H1 (cell line): ENCODE results near the gene ARFRP1. TPM values are rescaled to one million over a fixed set of nuclear protein-coding genes. Genes with fewer than 3 reads are reported as not detected.

Source experiments
- TAF7 ChIP-seq: optimal IDR thresholded peaks from 2 replicates; pipeline ENCODE3; 2011; ENCODE audit warnings: low read depth, mild to moderate bottlenecking, inconsistent platforms, low read length, moderate library complexity, borderline replicate concordance
- polyA plus RNA-seq, 7 experiments: library from polyadenylated mRNA; depleted of rRNA in 3 of 7; stranded (reverse) in 5 of 7; unstranded in 2 of 7; fragments of >200 nt in 5 of 7; fragments of 200-250 nt in 2 of 7; gene quantifications; 1 replicate in 5 of 7; 2 replicates in 1 of 7; 4 replicates in 1 of 7; pipeline versions ENCODE4 v1.2.1 to v1.2.3, GENCODE V29; 2011 to 2013; ENCODE audit warnings: missing spikeins in 2 of 7, mixed read lengths in 2 of 7
- total RNA-seq: library from RNA; stranded (reverse); fragmentation: NEBNext Ultra II Directional; extraction: Animal tissue kit (Norgen Biotek cat#: 25700); gene quantifications from 2 replicates; pipeline ENCODE4 v1.2.1, GENCODE V29; 2021

ARFRP1 gene
- total and polyA plus RNA-seq, 2 of the 8 experiments (the other 6 are each of a cell fraction or from before 2014, with no cell fraction given): 12.9 to 22.9 TPM

DNA sequence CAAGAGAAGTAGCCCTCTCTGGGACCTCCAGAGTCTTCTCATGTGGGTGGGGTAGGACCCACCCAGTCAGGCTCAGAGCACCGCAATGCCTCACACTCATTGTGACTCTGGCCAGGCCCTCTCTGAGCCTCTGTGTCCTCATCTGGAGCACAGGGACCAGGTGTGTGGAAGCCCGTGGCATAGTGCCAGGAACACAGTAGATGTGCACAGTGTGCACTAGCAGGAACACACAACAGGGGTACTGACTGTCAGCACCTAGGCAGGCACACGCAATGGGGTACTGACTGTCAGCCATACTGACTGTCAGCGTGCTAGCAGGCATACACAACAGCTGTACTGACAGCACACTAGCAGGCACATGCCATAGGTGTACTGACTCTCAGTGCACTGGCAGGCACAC lies 52.5 kb downstream of the ARFRP1 start (continued):
- no peak for TF ChIP-seq TAF7
